Measurements from ENCODE around the gene TIGD6.

GRCh38 chr5:149966946-149967345 is 33.5 kb downstream of the TIGD6 start:
- TF ChIP-seq CTCF (conservative IDR thresholded peaks at IDR 0.05; ENCODE audit: low read length): no peak
- TF ChIP-seq EZH2phosphoT487 (IDR thresholded peaks at IDR 0.05; ENCODE audit: borderline replicate concordance): no peak

All from Loucy (cell line).